ENCODE results near the gene HCRTR1.
A peak's percentile ranks its signal among the peaks of the same experiment; 100 is the strongest.

The HCRTR1 gene

DNA sequence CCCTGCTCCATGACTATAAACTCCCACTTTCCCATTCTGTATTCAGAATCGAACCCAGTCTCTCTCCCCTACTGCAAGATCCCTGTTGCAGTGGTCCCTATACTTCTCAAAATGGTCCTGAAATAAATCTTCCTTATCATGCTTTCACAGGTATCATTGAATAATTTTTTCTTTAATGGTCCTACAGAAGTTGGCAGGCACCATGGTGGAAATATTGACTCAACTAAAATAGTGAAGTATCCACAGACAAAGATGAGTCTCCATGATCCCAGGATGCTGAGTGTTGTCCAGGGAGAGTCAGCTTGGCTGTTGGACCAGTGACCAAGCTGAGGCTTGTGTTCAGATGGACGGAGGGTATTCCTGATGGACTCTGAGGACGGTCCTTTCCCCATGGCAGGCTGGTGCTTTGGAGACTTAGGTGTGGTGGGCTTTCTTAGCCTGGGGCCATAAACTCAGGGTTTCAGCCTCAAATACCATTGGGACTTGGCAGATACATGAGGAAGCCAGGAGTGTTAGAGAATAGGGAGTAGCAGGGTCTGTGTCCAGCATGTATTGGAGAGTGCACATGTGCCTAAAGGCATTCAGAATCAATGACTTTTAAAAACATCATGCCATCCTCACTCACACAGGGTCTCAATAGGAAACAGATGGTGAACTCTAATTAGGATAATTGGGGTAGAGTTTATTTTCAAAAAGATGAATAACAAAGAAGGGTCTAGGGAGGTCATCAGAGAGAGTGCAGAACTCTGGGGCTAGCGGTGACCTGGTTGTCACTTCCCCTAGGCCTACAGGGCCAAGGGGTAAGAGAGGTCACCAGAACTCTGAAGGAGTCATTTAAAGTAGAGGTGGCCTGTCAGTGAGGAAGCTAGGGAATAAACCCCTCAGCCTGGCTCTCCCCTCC is 21.4 kb upstream of the HCRTR1 start:
- TF ChIP-seq, protein P1, sequence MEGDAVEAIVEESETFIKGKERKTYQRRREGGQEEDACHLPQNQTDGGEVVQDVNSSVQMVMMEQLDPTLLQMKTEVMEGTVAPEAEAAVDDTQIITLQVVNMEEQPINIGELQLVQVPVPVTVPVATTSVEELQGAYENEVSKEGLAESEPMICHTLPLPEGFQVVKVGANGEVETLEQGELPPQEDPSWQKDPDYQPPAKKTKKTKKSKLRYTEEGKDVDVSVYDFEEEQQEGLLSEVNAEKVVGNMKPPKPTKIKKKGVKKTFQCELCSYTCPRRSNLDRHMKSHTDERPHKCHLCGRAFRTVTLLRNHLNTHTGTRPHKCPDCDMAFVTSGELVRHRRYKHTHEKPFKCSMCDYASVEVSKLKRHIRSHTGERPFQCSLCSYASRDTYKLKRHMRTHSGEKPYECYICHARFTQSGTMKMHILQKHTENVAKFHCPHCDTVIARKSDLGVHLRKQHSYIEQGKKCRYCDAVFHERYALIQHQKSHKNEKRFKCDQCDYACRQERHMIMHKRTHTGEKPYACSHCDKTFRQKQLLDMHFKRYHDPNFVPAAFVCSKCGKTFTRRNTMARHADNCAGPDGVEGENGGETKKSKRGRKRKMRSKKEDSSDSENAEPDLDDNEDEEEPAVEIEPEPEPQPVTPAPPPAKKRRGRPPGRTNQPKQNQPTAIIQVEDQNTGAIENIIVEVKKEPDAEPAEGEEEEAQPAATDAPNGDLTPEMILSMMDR (IDR thresholded peaks at IDR 0.05; ENCODE audit: extremely low read depth, missing control alignments), result no peak
- DNase-seq (ENCODE audit: low spot score), result no peak

DNA sequence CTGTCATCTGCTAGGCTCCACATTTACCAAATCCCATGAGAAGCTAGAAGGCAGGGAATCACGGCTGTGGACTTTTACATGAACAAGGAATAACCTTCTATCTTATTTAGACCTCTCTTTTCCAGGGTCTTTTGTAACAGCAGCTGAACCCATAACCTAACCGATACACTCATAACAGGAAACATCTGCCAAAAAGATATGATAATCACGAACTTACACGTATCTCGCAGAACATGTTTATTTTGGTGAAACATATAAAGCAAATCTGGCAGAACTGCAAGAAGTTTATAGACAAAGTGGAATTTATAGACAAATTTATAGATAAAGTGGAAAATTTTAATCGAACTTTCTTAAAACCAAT is 20.8 kb upstream of the HCRTR1 start:
- DNase-seq (ENCODE audit: low spot score), result no peak
- TF ChIP-seq, protein P1 (IDR thresholded peaks at IDR 0.05; ENCODE audit: extremely low read depth, missing control alignments), result no peak

- TF ChIP-seq, protein P1 (IDR thresholded peaks at IDR 0.05; ENCODE audit: extremely low read depth, missing control alignments), result no peak
- DNase-seq (ENCODE audit: low spot score), result no peak
Observed at GRCh38 chr1:31598980-31599379, 18.5 kb upstream of the HCRTR1 start.

GRCh38 chr1:31600641-31601040 is 16.8 kb upstream of the HCRTR1 start:
- no peak for DNase-seq (ENCODE audit: low spot score)
- TF ChIP-seq, protein P1 (IDR thresholded peaks at IDR 0.05; ENCODE audit: extremely low read depth, missing control alignments), result no peak

- no peak for DNase-seq (ENCODE audit: low spot score)
- TF ChIP-seq, protein P1 (IDR thresholded peaks at IDR 0.05; ENCODE audit: extremely low read depth, missing control alignments), result no peak
Observed at GRCh38 chr1:31602081-31602480, 15.4 kb upstream of the HCRTR1 start.

DNA sequence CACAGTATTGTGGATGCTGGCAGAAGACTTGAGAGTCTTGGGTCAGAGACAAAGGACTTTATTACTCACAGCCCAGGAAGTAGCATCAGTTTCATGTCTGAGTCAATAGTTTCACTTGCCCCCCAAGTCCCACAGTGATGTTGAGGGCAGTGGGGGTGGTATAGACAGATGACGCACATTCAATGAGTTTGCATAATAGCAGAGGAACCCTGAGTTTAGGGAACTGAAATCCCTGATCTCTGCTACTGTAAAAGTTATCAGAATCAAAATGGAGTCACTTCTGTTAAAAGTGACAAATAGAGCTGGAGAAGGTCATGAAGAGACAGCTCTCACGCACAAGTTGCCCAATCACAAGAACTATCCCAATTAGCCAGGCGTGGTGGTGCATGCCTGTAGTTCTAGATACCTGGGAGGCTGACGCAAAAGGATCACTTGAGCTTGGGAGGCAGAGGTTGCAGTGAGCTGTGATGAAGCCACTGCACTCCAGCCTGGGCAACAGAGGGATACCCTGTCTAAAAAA is 11.5 kb upstream of the HCRTR1 start:
- DNase-seq (ENCODE audit: low spot score), result peak; percentile 90

GRCh38 chr1:31607360-31607759 is 10.1 kb upstream of the HCRTR1 start:
- DNase-seq (ENCODE audit: low spot score), result no peak
- TF ChIP-seq, protein P1 (IDR thresholded peaks at IDR 0.05; ENCODE audit: extremely low read depth, missing control alignments), result no peak

More for the DNA sequence above, 11.5 kb upstream of the HCRTR1 start:
- TF ChIP-seq, protein P1 (IDR thresholded peaks at IDR 0.05; ENCODE audit: extremely low read depth, missing control alignments), result no peak

All from GM20000 (cell line).